SK-MEL-5 (cell line): ENCODE measurements around the gene ACER3. TPM values are rescaled to one million over a fixed set of nuclear protein-coding genes. Genes with fewer than 3 reads are reported as not detected.
"Not testable (repeated sequence)": the region's sequence is repeated elsewhere in the genome, so short reads cannot be mapped to it uniquely, and the experiment has no call there.

Experiments used
- DNase-seq: peaks from one replicate; pipeline ENCODE4 v3.0.0-alpha.2; 2016; ENCODE audit warnings: low read depth, low spot score
- in situ Hi-C: cut with HindIII; loops from 2 replicates; pipeline ENCODE4 v1.10.0; 2016; ENCODE audit warnings: low sequenced_read_pairs, high pct_unique_total_duplicates, low pct_unique_long_range_greater_than_20kb
- polyA plus RNA-seq, 2 experiments: library from polyadenylated mRNA; depleted of rRNA; stranded (reverse); fragments of >200 nt; gene quantifications; 2 replicates each; pipeline ENCODE4 v1.2.3, GENCODE V29; 2015
- total RNA-seq: library from RNA; depleted of rRNA; stranded (reverse); fragments of >200 nt; shearing (Covaris generic); gene quantifications from 2 replicates; pipeline ENCODE4 v1.2.3, GENCODE V29; 2014; rRNA removed

Gene ACER3
- 8.2 and 11.0 TPM in 2 replicates for total RNA-seq
- polyA plus RNA-seq (2015; cell fraction: cytosol; rRNA removed), result 5.8 and 13.2 TPM in 2 replicates
- 5.7 and 14.6 TPM in 2 replicates for polyA plus RNA-seq (2015; cell fraction: nucleus; rRNA removed)

- in situ Hi-C loops, result no loop called here
Measured at GRCh38 chr11:76860539-76861475, at the start of gene ACER3. TSS of gene ACER3 (plus strand) at chr11:76860918. CDS start at chr11:76860977, 59 bp downstream.

GRCh38 chr11:76811259-76811658 lies 49.5 kb upstream of the ACER3 start:
- no peak for DNase-seq
- in situ Hi-C loops, result no loop called here

More at GRCh38 chr11:76860539-76861475, at the start of gene ACER3:
- peak; percentile 87 for DNase-seq

- in situ Hi-C loops, result no loop called here
- no peak for DNase-seq
Measured at GRCh38 chr11:76814414-76814813, 46.3 kb upstream of the ACER3 start.

GRCh38 chr11:76815678-76816077 lies 45.0 kb upstream of the ACER3 start:
- DNase-seq, in situ Hi-C loops: not testable (repeated sequence)

GRCh38 chr11:76820184-76820566 lies 40.5 kb upstream of the ACER3 start:
- DNase-seq, result no peak
- in situ Hi-C loops, result no loop called here

- in situ Hi-C loops, DNase-seq: not testable (repeated sequence)
Measured at GRCh38 chr11:76821396-76821795, 39.3 kb upstream of the ACER3 start.

- in situ Hi-C loops, result no loop called here
- no peak for DNase-seq
Measured at GRCh38 chr11:76822406-76822805, 38.3 kb upstream of the ACER3 start.

GRCh38 chr11:76823481-76824028 lies 37.2 kb upstream of the ACER3 start:
- in situ Hi-C loops, result no loop called here
- DNase-seq, result peak; percentile 35

GRCh38 chr11:76824083-76824939 lies 36.4 kb upstream of the ACER3 start:
- no peak for DNase-seq
- in situ Hi-C loops, result no loop called here

- no peak for DNase-seq
- in situ Hi-C loops, result no loop called here
Measured at GRCh38 chr11:76824980-76825725, 35.6 kb upstream of the ACER3 start.

- in situ Hi-C loops, result no loop called here
- DNase-seq, result no peak
Measured at GRCh38 chr11:76825726-76826396, 34.9 kb upstream of the ACER3 start.

GRCh38 chr11:76826508-76826907 lies 34.2 kb upstream of the ACER3 start:
- DNase-seq, in situ Hi-C loops: not testable (repeated sequence)

GRCh38 chr11:76827005-76827404 lies 33.7 kb upstream of the ACER3 start:
- DNase-seq, in situ Hi-C loops: not testable (repeated sequence)

- in situ Hi-C loops, result no loop called here
- no peak for DNase-seq
Measured at GRCh38 chr11:76830639-76831327, 29.9 kb upstream of the ACER3 start.

- in situ Hi-C loops, result no loop called here
- DNase-seq, result no peak
Measured at GRCh38 chr11:76831686-76832310, 28.9 kb upstream of the ACER3 start.

- DNase-seq, result no peak
- in situ Hi-C loops, result no loop called here
Measured at GRCh38 chr11:76832361-76832760, 28.4 kb upstream of the ACER3 start.
